HepG2 (cell line): ENCODE measurements around the gene RAB36. TPM values are rescaled to one million over a fixed set of nuclear protein-coding genes. Genes with fewer than 3 reads are reported as not detected.

Experiments used
- ATAC-seq: fragments of 200-7000 bp; cut with Tn5 transposase; 3 replicates; pipeline ENCODE4 v1.9.1; 2020; ENCODE audit warnings: mild to moderate bottlenecking, moderate library complexity
- BruUV-seq: library from RNA; stranded (reverse); fragments of 400-500 nt; replicated peaks from 2 replicates; lab custom pipeline; 2021; lab: Mats Ljungman, UMichigan
- CTCF ChIA-PET: fragments of 300-600 bp; formaldehyde crosslinking; extraction: SDS; loops from one replicate; lab custom pipeline; 2021; ENCODE audit warnings: low total read pairs, inconsistent platforms, low intra/inter-chr PET ratio; lab: Yijun Ruan, JAX
- POLR2A ChIA-PET: fragments of 350-600 bp; sonication (Branson Sonifier 250); formaldehyde crosslinking; loops from one replicate; lab custom pipeline; 2020; ENCODE audit warnings: antibody characterized with exemption, inconsistent platforms; lab: Yijun Ruan, JAX
- DNase-seq: peaks from one replicate; pipeline ENCODE4 v3.0.0-alpha.2; 2015; ENCODE audit warnings: low spot score
- FAIRE-seq: peaks from 3 replicates; lab custom pipeline; 2011; peaks lifted over from hg19 to GRCh38; lab: Jason Lieb, UNC
- H2AFZ ChIP-seq: one replicate; pipeline ENCODE4 v1.6.1; 2011; ENCODE audit warnings: low read length, inconsistent platforms
- H3K27ac ChIP-seq: fragments of 300-600 bp; 3 replicates; pipeline ENCODE4 v1.8.0; 2011; ENCODE audit warnings: mixed run types, mild to moderate bottlenecking, mixed read lengths, low read length, inconsistent platforms; ENCODE audit not compliant: insufficient read depth; ENCODE audit errors: extremely low read length
- H3K27me3 ChIP-seq, 2 experiments: fragments of 200-600 bp in 1 of 2; 2 replicates in 1 of 2; 3 replicates in 1 of 2; pipeline versions ENCODE4 v1.6.0 to v1.8.0; 2011; ENCODE audit warnings: low read length in 2 of 2, mild to moderate bottlenecking in 2 of 2, moderate library complexity in 2 of 2, inconsistent platforms in 1 of 2; ENCODE audit not compliant: insufficient read depth in 2 of 2, control insufficient read depth in 1 of 2
- H3K36me3 ChIP-seq, 2 experiments: fragments of 200-600 bp in 1 of 2; replicated peaks in 1 of 2; 2 replicates in 1 of 2; 3 replicates in 1 of 2; pipeline versions ENCODE4 v1.5.1 to v1.8.0; 2011; ENCODE audit warnings: low read length in 2 of 2, inconsistent platforms in 1 of 2; ENCODE audit not compliant: insufficient read depth in 2 of 2, control insufficient read depth in 1 of 2
- H3K4me1 ChIP-seq: 2 replicates; pipeline ENCODE4 v1.5.1; 2012; ENCODE audit warnings: low read length, inconsistent platforms; ENCODE audit not compliant: insufficient read depth
- H3K4me2 ChIP-seq: 2 replicates; pipeline ENCODE4 v1.6.0; 2011; ENCODE audit warnings: low read depth, low read length, inconsistent platforms
- H3K4me3 ChIP-seq, 3 experiments: fragments of 200-600 bp in 1 of 3; sonication (generic), shearing (Covaris generic) in 1 of 3; replicated peaks in 1 of 3; 2 replicates each; pipeline ENCODE4 v1.5.1; 2011 to 2016; ENCODE audit warnings: low read length in 3 of 3, inconsistent platforms in 2 of 3, low read depth in 2 of 3, mild to moderate bottlenecking in 2 of 3, control low read depth in 1 of 3, mixed read lengths in 1 of 3; ENCODE audit not compliant: insufficient read depth in 1 of 3
- H3K79me2 ChIP-seq: one replicate; pipeline ENCODE4 v1.6.1; 2011; ENCODE audit warnings: low read length, inconsistent platforms; ENCODE audit not compliant: insufficient read depth
- H3K9ac ChIP-seq: 2 replicates; pipeline ENCODE4 v1.6.0; 2011; ENCODE audit warnings: mild to moderate bottlenecking, low read depth, low read length, inconsistent platforms; ENCODE audit not compliant: insufficient read depth
- H3K9me3 ChIP-seq: 2 replicates; pipeline ENCODE4 v1.5.1; 2012; ENCODE audit warnings: mild to moderate bottlenecking, low read length
- H4K20me1 ChIP-seq: 2 replicates; pipeline ENCODE4 v1.6.0; 2011; ENCODE audit warnings: inconsistent platforms, mild to moderate bottlenecking, low read length, moderate library complexity; ENCODE audit not compliant: insufficient read depth
- ZNF512 ChIP-seq: sonication (generic); formaldehyde crosslinking; IDR thresholded peaks from 2 replicates; pipeline ENCODE4 v1.4.0; 2020; ENCODE audit warnings: mild to moderate bottlenecking, missing genetic modification reagents
- WGBS: methylation state at CpG from one replicate; pipeline ENCODE4 v1.1.6; 2017; ENCODE audit warnings: low lambda C conversion rate; 5-methylcytosine and 5-hydroxymethylcytosine counted together
- in situ Hi-C: cut with HindIII; loops from 2 replicates; pipeline ENCODE4 v1.10.0; 2017; ENCODE audit warnings: low pct_unique_long_range_greater_than_20kb; ENCODE audit not compliant: extremely low pct_ligation_motif_present
- intact Hi-C: fragments of 100-400 bp; cut with micrococcal nuclease; formaldehyde crosslinking; loops from one replicate; pipeline ENCODE4 v1.10.0; 2022; ENCODE audit not compliant: unreplicated experiment
- polyA plus RNA-seq, 8 experiments: library from polyadenylated mRNA; depleted of rRNA in 3 of 8; stranded (reverse) in 7 of 8; unstranded in 1 of 8; fragments of >200 nt; fragmentation: Illumina TruSeq in 4 of 8; extraction: Trizol in 4 of 8; gene quantifications; 2 replicates each; pipeline versions ENCODE4 v1.2.1 to v1.2.3, GENCODE V29; 2011 to 2016; ENCODE audit warnings: low read depth in 4 of 8, missing spikeins in 1 of 8, mixed read lengths in 1 of 8; ENCODE audit not compliant: insufficient read depth in 1 of 8
- total RNA-seq, 5 experiments: library from RNA; depleted of rRNA; stranded (reverse); fragments of >200 nt; fragmentation: Illumina TruSeq; extraction: Trizol; gene quantifications; 2 replicates each; pipeline ENCODE4 v1.2.3, GENCODE V29; 2016; ENCODE audit warnings: low read depth in 1 of 5
- TF ChIP-seq, protein P1 (sequence below), 2 experiments: fragments of 450-650 bp in 1 of 2; sonication (generic) in 1 of 2; formaldehyde crosslinking; IDR thresholded peaks; 2 replicates each; pipeline versions ENCODE4 v1.5.0 to v1.8.0; 2020 to 2022; ENCODE audit warnings: mild to moderate bottlenecking in 1 of 2, missing genetic modification reagents in 1 of 2

RAB36 gene
- total and polyA plus RNA-seq, 2 of the 13 experiments (the other 11 are each of a cell fraction or from before 2014, with no cell fraction given), result 0.24 to 0.86 TPM

DNA sequence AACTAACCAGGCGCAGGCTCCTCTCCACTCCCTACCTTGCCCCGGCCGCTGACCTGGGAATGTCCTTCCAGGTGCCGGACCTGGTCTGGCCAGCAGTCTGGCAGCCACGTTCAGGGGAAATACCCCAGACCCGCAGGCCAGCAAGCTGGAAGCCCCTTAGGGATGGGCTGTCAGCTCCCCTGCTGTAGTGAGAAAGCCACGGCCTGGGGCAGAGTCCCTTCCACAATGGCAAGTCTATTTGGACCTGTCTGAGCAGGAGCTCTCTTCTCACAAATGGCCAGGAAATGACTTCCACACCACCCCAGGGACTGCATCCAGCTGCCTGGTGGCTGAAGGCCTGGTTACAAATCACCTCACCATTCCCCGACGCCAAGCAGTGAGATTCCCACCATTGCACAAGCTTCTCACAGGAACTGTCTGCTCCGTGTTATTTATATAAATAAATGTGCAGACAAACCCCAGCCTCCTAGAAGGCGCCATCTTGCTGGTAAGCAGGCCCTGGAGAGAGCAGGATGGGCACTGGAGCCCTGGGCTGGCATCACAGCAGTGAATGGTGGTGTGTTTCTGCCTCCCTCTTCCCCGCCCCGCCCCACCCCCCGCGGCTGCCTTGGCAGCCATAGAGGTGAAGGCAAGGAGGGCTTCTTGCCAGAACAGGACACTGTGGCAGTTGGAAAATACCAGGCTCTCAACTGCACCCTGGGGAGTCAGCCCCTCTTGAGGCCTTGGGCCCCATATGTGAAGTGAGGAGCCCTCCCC, 27.2 kb upstream of the RAB36 start:
- Histone ChIP-seq H2AFZ (no peak overlapping the region), H4K20me1 (no peaks in the 10 kb centered on the region), H3K4me3 (no peak overlapping the region), H3K9ac (no peak overlapping the region), H3K36me3 (peaks cover 0 to 4% of the 10 kb centered on the region in 2 experiments; a peak in 2 of 5 replicates), H3K4me1 (peaks cover 1% of the 10 kb centered on the region), H3K27me3 (no peaks in the 10 kb centered on the region)
- no peak for DNase-seq
- POLR2A ChIA-PET, result no interaction called here
- CTCF ChIA-PET, result no interaction called here
- in situ Hi-C loops, result no loop called here
- no TSS peak for BruUV-seq
- TF ChIP-seq, protein P1, sequence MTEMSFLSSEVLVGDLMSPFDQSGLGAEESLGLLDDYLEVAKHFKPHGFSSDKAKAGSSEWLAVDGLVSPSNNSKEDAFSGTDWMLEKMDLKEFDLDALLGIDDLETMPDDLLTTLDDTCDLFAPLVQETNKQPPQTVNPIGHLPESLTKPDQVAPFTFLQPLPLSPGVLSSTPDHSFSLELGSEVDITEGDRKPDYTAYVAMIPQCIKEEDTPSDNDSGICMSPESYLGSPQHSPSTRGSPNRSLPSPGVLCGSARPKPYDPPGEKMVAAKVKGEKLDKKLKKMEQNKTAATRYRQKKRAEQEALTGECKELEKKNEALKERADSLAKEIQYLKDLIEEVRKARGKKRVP (CRISPR knock-in tag; IDR thresholded peaks at IDR 0.05), result no peak
- no peak for TF ChIP-seq ZNF512 (CRISPR knock-in tag)
- TF ChIP-seq, all 625 proteins: peak for 0
- WGBS, result 96% methylated on average over 6 of the region's 15 CpGs
- FAIRE-seq (no peak), ATAC-seq (no peak)
- intact Hi-C loops, result no loop called here
- Histone ChIP-seq H3K79me2 (no peaks in the 10 kb centered on the region), H3K9me3 (no peaks in the 10 kb centered on the region), H3K27ac (no peak overlapping the region), H3K4me2 (no peak overlapping the region)
